ENCODE data around the gene HBE1. TPM values are rescaled to one million over a fixed set of nuclear protein-coding genes. Genes with fewer than 3 reads are reported as not detected.

HBE1 gene
- total and polyA plus RNA-seq, 2 of the 4 experiments (the other 2 are of a cell fraction), result 3.2 to 12.7 TPM

- no peak for DNase-seq
- BruUV-seq (replicated peaks), result no TSS peak
- no peak for TF ChIP-seq SMC3 (IDR thresholded peaks at IDR 0.05; ENCODE audit: low read depth, low read length)
- TF ChIP-seq NFE2L2 (IDR thresholded peaks at IDR 0.05; ENCODE audit: low read depth, low read length), result no peak
- TF ChIP-seq MAFK (IDR thresholded peaks at IDR 0.05; ENCODE audit: low read depth, low read length), result no peak
- TF ChIP-seq POLR2A (IDR thresholded peaks at IDR 0.05; ENCODE audit: low read depth, low read length), result no peak
- no peak for TF ChIP-seq CTCF (conservative IDR thresholded peaks at IDR 0.05; ENCODE audit: low read depth, low read length)
- no peak for TF ChIP-seq CHD1 (IDR thresholded peaks at IDR 0.05; ENCODE audit: low read depth, low read length)
- no peak for TF ChIP-seq RCOR1 (IDR thresholded peaks at IDR 0.05; ENCODE audit: insufficient replicate concordance, low read length)
- TF ChIP-seq MXI1 (IDR thresholded peaks at IDR 0.05; ENCODE audit: borderline replicate concordance, low read depth, low read length), result no peak
- TF ChIP-seq FOS (IDR thresholded peaks at IDR 0.05; ENCODE audit: low read depth, low read length), result no peak
- H3K56ac ChIP-seq (ENCODE audit: extremely low read depth, insufficient read depth, low read length), result no peak overlapping the region
- 17% methylated on average over 1 of the region's 2 CpGs; no CpG with 5 or more reads in 1 of the 2 experiments for WGBS, 2 experiments (ENCODE audit: extremely low coverage in 2 of 2, insufficient read length in 1 of 2)
- H4K8ac ChIP-seq (ENCODE audit: low read depth in 2 of 2, low read length in 2 of 2), result no peak overlapping the region
- CTCF ChIA-PET, result interaction anchor here (0.6 kb wide), 1 partner anchor 15 kb away, joined by 3 read pairs; no protein-coding TSS in a partner anchor
- POLR2A ChIA-PET (ENCODE audit: unreplicated experiment), result no interaction called here
- H2BK5ac ChIP-seq (ENCODE audit: low read depth, low read length, poor library complexity, severe bottlenecking), result no peak overlapping the region
- H3K9me3 ChIP-seq (ENCODE audit: control insufficient read depth, insufficient read depth, low read length), result 0 out of 2 replicates have a peak, but pooled peaks cover 2% of the 10 kb centered on the region
- no peak overlapping the region for H3K14ac ChIP-seq (replicated peaks; ENCODE audit: low read depth, low read length)
- no peak overlapping the region for H2AK9ac ChIP-seq (replicated peaks; ENCODE audit: low read depth, low read length, poor library complexity)
- in situ Hi-C loops (cut with MboI; ENCODE audit: low sequenced_read_pairs) (no loop called here), intact Hi-C loops (cut with micrococcal nuclease) (no loop called here), dilution Hi-C loops (cut with HindIII; ENCODE audit: low sequenced_read_pairs, unreplicated experiment) (no loop called here)
- H3K4me2 ChIP-seq (ENCODE audit: low read depth, low read length), result no peak overlapping the region
- no peaks in the 10 kb centered on the region for H3K27me3 ChIP-seq (ENCODE audit: control insufficient read depth, insufficient read depth, low read length)
- H3K27ac ChIP-seq (ENCODE audit: insufficient read depth, low read length), result no peak overlapping the region
- no peaks in the 10 kb centered on the region for H3K4me1 ChIP-seq (ENCODE audit: control insufficient read depth, insufficient read depth, low read length)
- H3K4ac ChIP-seq (ENCODE audit: low read depth, low read length), result no peak overlapping the region
- no peak overlapping the region for H2BK15ac ChIP-seq (ENCODE audit: low read depth, low read length)
- H4K20me1 ChIP-seq (ENCODE audit: insufficient read depth, low read length), result no peaks in the 10 kb centered on the region
- H3K36me3 ChIP-seq (ENCODE audit: control insufficient read depth, insufficient read depth, low read length), result no peaks in the 10 kb centered on the region
- no peak overlapping the region for H3K23ac ChIP-seq (ENCODE audit: low read depth, low read length)
- no peak overlapping the region for H3K4me3 ChIP-seq (ENCODE audit: insufficient read depth, low read depth, low read length)
- H4K5ac ChIP-seq (ENCODE audit: low read depth, low read length), result no peak overlapping the region
- no peak overlapping the region for H2AK5ac ChIP-seq (ENCODE audit: low read depth, low read length)
- no peak overlapping the region for H4K91ac ChIP-seq (ENCODE audit: insufficient read depth, low read depth, low read length)
- H3K9me1 ChIP-seq (ENCODE audit: insufficient read depth, low read length), result no peaks in the 10 kb centered on the region
- no peak overlapping the region for H2BK120ac ChIP-seq (ENCODE audit: low read depth, low read length)
- no peak for ATAC-seq (ENCODE audit: low read depth)
- H3K9ac ChIP-seq (ENCODE audit: low read depth, low read length), result no peak overlapping the region
- no peak overlapping the region; the same call in 1 of the 2 replicates for H2BK20ac ChIP-seq (ENCODE audit: low read depth, low read length)
- no peak overlapping the region for H3K18ac ChIP-seq (ENCODE audit: low read depth, low read length)
- no peaks in the 10 kb centered on the region for H3K79me1 ChIP-seq (ENCODE audit: low read depth in 1 of 2, low read length in 2 of 2)
- H2AFZ ChIP-seq (replicated peaks; ENCODE audit: low read length, poor library complexity), result no peak overlapping the region
Observed at GRCh38 chr11:5257296-5257695, 12.4 kb downstream of the HBE1 start.
